OCI-LY7 (cell line): Measurements from ENCODE around the gene FAM241A. TPM values are rescaled to one million over a fixed set of nuclear protein-coding genes. Genes with fewer than 3 reads are reported as not detected.

Experiments used
- BruUV-seq: library from RNA; stranded (reverse); fragments of 400-500 nt; replicated peaks from 2 replicates; lab custom pipeline; 2021; lab: Mats Ljungman, UMichigan
- CTCF ChIA-PET: fragments of 300-600 bp; sonication (Branson Sonifier 250); formaldehyde crosslinking; loops from one replicate; lab custom pipeline; 2022; ENCODE audit warnings: antibody characterized with exemption; ENCODE audit not compliant: unreplicated experiment; lab: Charles Lee
- POLR2A ChIA-PET: fragments of 300-600 bp; sonication (Branson Sonifier 250); formaldehyde crosslinking; loops from one replicate; lab custom pipeline; 2022; ENCODE audit warnings: antibody characterized with exemption; lab: Charles Lee
- DNase-seq: peaks from one replicate; pipeline ENCODE4 v3.0.0-alpha.2; 2015; ENCODE audit warnings: low spot score
- H2AFZ ChIP-seq: fragments of 200-600 bp; sonication (generic), shearing (Covaris generic); 2 replicates; pipeline ENCODE4 v1.6.1; 2014; ENCODE audit warnings: mild to moderate bottlenecking, antibody characterized with exemption, low read length, moderate library complexity
- H3K27ac ChIP-seq: fragments of 200-600 bp; sonication (generic); 2 replicates; pipeline ENCODE4 v1.5.1; 2014; ENCODE audit warnings: mixed run types, low read depth, mild to moderate bottlenecking, moderate library complexity, low read length, inconsistent platforms; ENCODE audit not compliant: poor library complexity, severe bottlenecking
- H3K36me3 ChIP-seq: fragments of 200-600 bp; sonication (generic); 2 replicates; pipeline ENCODE4 v1.6.1; 2014; ENCODE audit warnings: mild to moderate bottlenecking, antibody characterized with exemption, low read length, moderate library complexity, mixed read lengths; ENCODE audit not compliant: insufficient read depth
- H3K4me1 ChIP-seq: fragments of 200-600 bp; sonication (generic); 2 replicates; pipeline ENCODE4 v1.5.1; 2014; ENCODE audit warnings: mild to moderate bottlenecking, low read length; ENCODE audit not compliant: insufficient read depth, poor library complexity, severe bottlenecking
- H3K4me2 ChIP-seq: fragments of 200-600 bp; sonication (generic); 2 replicates; pipeline ENCODE4 v1.6.1; 2014; ENCODE audit warnings: mild to moderate bottlenecking, low read length
- H3K4me3 ChIP-seq: fragments of 200-600 bp; sonication (generic); 2 replicates; pipeline ENCODE4 v1.5.1; 2014; ENCODE audit warnings: mild to moderate bottlenecking, low read depth, low read length; ENCODE audit not compliant: poor library complexity, severe bottlenecking
- H3K79me2 ChIP-seq: fragments of 200-600 bp; sonication (generic); 2 replicates; pipeline ENCODE4 v1.6.1; 2016; ENCODE audit warnings: low read depth, mild to moderate bottlenecking, low read length, moderate library complexity, mixed read lengths; ENCODE audit not compliant: insufficient read depth
- H3K9me2 ChIP-seq: fragments of 200-600 bp; sonication (generic); 2 replicates; pipeline ENCODE4 v1.6.1; 2016; ENCODE audit warnings: mild to moderate bottlenecking, low read length, mixed read lengths; ENCODE audit not compliant: insufficient read depth
- H3K9me3 ChIP-seq: fragments of 200-600 bp; sonication (generic); 2 replicates; pipeline ENCODE4 v1.6.1; 2014; ENCODE audit warnings: mild to moderate bottlenecking, mixed run types, low read length, mixed read lengths
- H4K20me1 ChIP-seq: fragments of 200-600 bp; sonication (generic); 2 replicates; pipeline ENCODE4 v1.6.1; 2014; ENCODE audit warnings: mild to moderate bottlenecking, antibody characterized with exemption, low read length, moderate library complexity, mixed read lengths; ENCODE audit not compliant: insufficient read depth
- CTCF ChIP-seq: fragments of 200-600 bp; sonication (generic); conservative IDR thresholded peaks from 2 replicates; pipeline ENCODE4 v1.5.1; 2014; ENCODE audit warnings: mild to moderate bottlenecking, antibody characterized with exemption, low read length, moderate library complexity, mixed read lengths
- EZH2phosphoT487 ChIP-seq: fragments of 200-600 bp; sonication (generic); IDR thresholded peaks from 2 replicates; pipeline ENCODE4 v1.6.1; 2018; ENCODE audit warnings: low read depth, borderline replicate concordance, mild to moderate bottlenecking, mixed run types, antibody characterized with exemption, low read length, moderate library complexity, mixed read lengths
- intact Hi-C: fragments of 100-400 bp; cut with micrococcal nuclease; formaldehyde crosslinking; loops from one replicate; pipeline ENCODE4 v1.10.0; 2022; ENCODE audit not compliant: unreplicated experiment
- total RNA-seq, 2 experiments: library from RNA; depleted of rRNA in 1 of 2; stranded (reverse); fragments of >200 nt in 1 of 2; shearing (Covaris generic) in 1 of 2; gene quantifications; 2 replicates each; pipeline ENCODE4 v1.2.3, GENCODE V29; 2014 to 2022

FAM241A gene
- total RNA-seq, 2 experiments from 2014 or later: 2.5 to 9.5 TPM

- no peaks in the 10 kb centered on the region for H4K20me1 ChIP-seq
- CTCF ChIA-PET: no interaction called here
- H3K4me1 ChIP-seq: no peaks in the 10 kb centered on the region
- TF ChIP-seq EZH2phosphoT487 (no peak), CTCF (no peak)
- H3K4me2 ChIP-seq: no peak overlapping the region
- no peaks in the 10 kb centered on the region; the same call in 1 of the 2 replicates for H3K9me3 ChIP-seq
- H3K79me2 ChIP-seq: no peaks in the 10 kb centered on the region
- intact Hi-C loops: no loop called here
- no peaks in the 10 kb centered on the region for H3K36me3 ChIP-seq
- H3K4me3 ChIP-seq: no peak overlapping the region
- no peak for DNase-seq
- POLR2A ChIA-PET: interaction anchor here (0.6 to 1.8 kb wide), 2 partner anchors 8 to 42 kb away, joined by 3 to 4 read pairs; no protein-coding TSS in a partner anchor
- H3K27ac ChIP-seq: no peak overlapping the region
- H3K9me2 ChIP-seq: no peaks in the 10 kb centered on the region
- H2AFZ ChIP-seq: no peak overlapping the region
- BruUV-seq: no TSS peak
Measured at GRCh38 chr4:112222219-112222955, 77.1 kb downstream of the FAM241A start.

GRCh38 chr4:112225157-112225556 is 79.9 kb downstream of the FAM241A start:
- no TSS peak for BruUV-seq
- no peak for DNase-seq
- H4K20me1 ChIP-seq: no peaks in the 10 kb centered on the region
- H3K4me1 ChIP-seq: peaks cover 6% of the 10 kb centered on the region
- intact Hi-C loops: no loop called here
- H3K79me2 ChIP-seq: no peaks in the 10 kb centered on the region
- no peak overlapping the region for H2AFZ ChIP-seq
- no peak overlapping the region for H3K27ac ChIP-seq
- POLR2A ChIA-PET: interaction anchor here (0.6 to 1.7 kb wide), 4 partner anchors 9 to 1737 kb away, joined by 3 to 7 read pairs (median 4); no protein-coding TSS in a partner anchor
- H3K36me3 ChIP-seq: no peaks in the 10 kb centered on the region
- no peaks in the 10 kb centered on the region for H3K9me2 ChIP-seq
- H3K4me3 ChIP-seq: no peak overlapping the region
- no peak overlapping the region for H3K4me2 ChIP-seq
- CTCF ChIA-PET: no interaction called here
- no peaks in the 10 kb centered on the region; the same call in 1 of the 2 replicates for H3K9me3 ChIP-seq
- TF ChIP-seq EZH2phosphoT487 (no peak), CTCF (no peak)
